GM18868 (cell line): ENCODE data around the gene CELF5.

Experiments used
- ATAC-seq: cut with Tn5 transposase; IDR thresholded peaks from one replicate; pipeline ENCODE4 v1.9.1; 2021; ENCODE audit warnings: mild to moderate bottlenecking, moderate library complexity; ENCODE audit not compliant: unreplicated experiment

CELF5 gene

GRCh38 chr19:3236272-3236671, 11.8 kb downstream of the CELF5 start:
- no peak for ATAC-seq

- no peak for ATAC-seq
Measured at GRCh38 chr19:3238066-3238561, 13.7 kb downstream of the CELF5 start.

- ATAC-seq, result no peak
Measured at GRCh38 chr19:3239367-3239766, 14.9 kb downstream of the CELF5 start.

- no peak for ATAC-seq
Measured at GRCh38 chr19:3243819-3244700, 19.6 kb downstream of the CELF5 start.

GRCh38 chr19:3245050-3245449, 20.6 kb downstream of the CELF5 start:
- no peak for ATAC-seq

GRCh38 chr19:3248728-3249326, 24.4 kb downstream of the CELF5 start:
- no peak for ATAC-seq

- no peak for ATAC-seq
Measured at GRCh38 chr19:3249408-3249807, 24.9 kb downstream of the CELF5 start.

GRCh38 chr19:3250675-3251074, 26.2 kb downstream of the CELF5 start:
- ATAC-seq, result no peak

GRCh38 chr19:3251229-3251628, 26.8 kb downstream of the CELF5 start:
- ATAC-seq, result no peak

GRCh38 chr19:3252650-3253049, 28.2 kb downstream of the CELF5 start:
- no peak for ATAC-seq

GRCh38 chr19:3253270-3253669, 28.8 kb downstream of the CELF5 start:
- ATAC-seq, result no peak

GRCh38 chr19:3254520-3254919, 30.1 kb downstream of the CELF5 start:
- no peak for ATAC-seq

- no peak for ATAC-seq
Measured at GRCh38 chr19:3257071-3257470, 32.6 kb downstream of the CELF5 start.

GRCh38 chr19:3262362-3262761, 37.9 kb downstream of the CELF5 start:
- no peak for ATAC-seq

- ATAC-seq, result no peak
Measured at GRCh38 chr19:3263866-3264265, 39.4 kb downstream of the CELF5 start.

- ATAC-seq, result no peak
Measured at GRCh38 chr19:3265432-3265831, 41.0 kb downstream of the CELF5 start.

- ATAC-seq, result no peak
Measured at GRCh38 chr19:3266092-3266693, 41.7 kb downstream of the CELF5 start.

GRCh38 chr19:3266792-3267514, 42.5 kb downstream of the CELF5 start:
- ATAC-seq, result no peak

- ATAC-seq, result no peak
Measured at GRCh38 chr19:3268326-3268725, 43.9 kb downstream of the CELF5 start.

GRCh38 chr19:3268763-3269162, 44.3 kb downstream of the CELF5 start:
- no peak for ATAC-seq
